GM19023 (cell line): ENCODE results near the gene MT1G.
"Not testable (repeated sequence)": the region's sequence is repeated elsewhere in the genome, so short reads cannot be mapped to it uniquely, and the experiment has no call there.

Experiments used
- ATAC-seq: cut with Tn5 transposase; IDR thresholded peaks from one replicate; pipeline ENCODE4 v1.9.1; 2021; ENCODE audit warnings: mild to moderate bottlenecking, moderate library complexity; ENCODE audit not compliant: unreplicated experiment

The MT1G gene

DNA sequence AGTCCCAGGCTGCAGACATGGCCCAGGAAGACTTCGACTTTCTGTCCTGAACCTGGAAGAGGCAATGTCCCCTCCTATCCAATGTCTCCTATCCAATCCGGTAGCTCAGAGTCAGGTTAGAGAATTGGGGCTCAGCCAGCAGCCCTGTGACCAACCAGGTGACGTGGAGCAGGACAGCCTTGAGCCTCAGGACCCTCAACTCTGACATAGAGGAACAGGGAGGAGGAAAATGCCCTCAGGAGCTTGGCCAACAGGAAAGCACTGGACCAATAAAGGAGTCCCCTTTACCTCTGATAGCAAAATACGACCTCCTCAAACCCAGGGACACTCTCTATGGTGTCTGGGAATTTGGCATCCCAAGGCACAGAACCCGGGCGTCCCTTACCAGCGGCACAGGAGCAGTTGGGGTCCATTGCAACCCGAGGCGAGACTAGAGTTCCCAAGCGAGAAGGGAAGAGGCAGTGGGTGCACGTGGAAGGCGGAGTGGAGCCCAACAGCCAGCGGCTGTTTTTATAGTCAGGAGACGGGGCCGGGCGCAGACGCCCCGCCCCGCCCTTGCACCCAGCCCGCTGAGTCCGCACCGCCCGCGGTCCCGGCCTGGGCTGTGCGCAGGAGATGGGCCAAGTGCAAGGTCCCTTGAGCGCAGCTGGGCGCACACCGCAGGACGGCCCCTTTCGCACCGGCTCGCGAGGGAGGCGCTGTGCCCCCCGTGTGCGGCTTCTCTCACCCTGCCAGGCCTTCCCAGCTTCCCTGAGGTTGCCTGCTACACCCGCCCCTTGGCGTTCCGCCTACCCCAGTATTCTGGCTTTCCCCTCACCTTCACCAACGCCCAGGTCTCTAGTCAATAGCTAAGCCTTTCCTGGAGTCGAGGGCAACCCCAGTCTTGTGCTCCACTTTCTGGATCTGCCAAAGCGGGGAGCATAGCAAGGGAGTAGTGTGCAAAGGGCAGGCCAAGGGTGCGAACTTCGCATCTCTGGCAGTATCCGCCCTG lies at the start of gene MT1G:
MT1G (minus strand) TSS at position 485 of the 991 bp plus-strand sequence; CDS start at position 413, 72 bp downstream.
- no peak for ATAC-seq

DNA sequence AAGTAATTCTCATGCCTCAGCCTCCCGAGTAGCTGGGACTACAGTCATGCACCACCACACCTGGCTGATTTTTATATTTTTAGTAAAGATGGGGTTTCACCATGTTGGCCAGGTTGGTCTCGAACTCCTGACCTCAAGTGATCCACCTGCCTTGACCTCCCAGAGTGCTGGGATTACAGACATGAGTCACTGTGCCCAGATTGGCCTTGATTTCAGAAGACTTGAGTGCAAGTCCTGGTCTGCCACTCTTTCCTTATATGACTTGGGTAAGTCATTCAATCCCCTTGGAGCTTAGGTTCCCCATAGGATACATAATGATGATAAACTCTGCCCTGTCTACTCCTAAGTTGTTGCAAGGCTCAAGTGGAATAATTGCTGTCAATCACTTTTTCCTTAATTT lies 49.7 kb upstream of the MT1G start:
- ATAC-seq: not testable (repeated sequence)

GRCh38 chr16:56716761-56717160 lies 48.9 kb upstream of the MT1G start:
- no peak for ATAC-seq

- ATAC-seq: no peak
These were observed 47.3 kb upstream of the MT1G start for GRCh38 chr16:56715126-56715525.

GRCh38 chr16:56713794-56714193 lies 45.9 kb upstream of the MT1G start:
- ATAC-seq: no peak

DNA sequence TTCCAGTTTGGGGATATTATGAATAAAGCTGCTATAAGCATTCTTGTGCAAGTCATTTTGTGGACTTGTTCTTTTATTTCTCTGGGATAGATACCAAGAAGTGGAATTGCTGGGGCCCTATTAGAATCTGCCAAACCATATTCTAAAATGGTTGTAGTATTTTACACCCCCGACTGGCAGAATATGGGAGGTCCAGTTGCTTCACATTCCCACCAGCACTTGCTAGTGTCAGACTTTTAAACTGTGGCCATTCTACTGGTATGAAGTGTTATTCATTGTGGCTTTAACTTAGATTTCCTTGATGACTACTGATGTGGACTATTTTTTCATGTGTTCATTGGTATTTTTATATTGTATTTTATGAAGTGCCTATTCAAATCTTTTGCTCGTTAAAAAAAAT lies 44.0 kb upstream of the MT1G start:
- ATAC-seq: no peak

- no peak for ATAC-seq
These were observed 42.4 kb upstream of the MT1G start for GRCh38 chr16:56710181-56710737.

GRCh38 chr16:56709443-56710040 lies 41.7 kb upstream of the MT1G start:
- ATAC-seq: no peak

DNA sequence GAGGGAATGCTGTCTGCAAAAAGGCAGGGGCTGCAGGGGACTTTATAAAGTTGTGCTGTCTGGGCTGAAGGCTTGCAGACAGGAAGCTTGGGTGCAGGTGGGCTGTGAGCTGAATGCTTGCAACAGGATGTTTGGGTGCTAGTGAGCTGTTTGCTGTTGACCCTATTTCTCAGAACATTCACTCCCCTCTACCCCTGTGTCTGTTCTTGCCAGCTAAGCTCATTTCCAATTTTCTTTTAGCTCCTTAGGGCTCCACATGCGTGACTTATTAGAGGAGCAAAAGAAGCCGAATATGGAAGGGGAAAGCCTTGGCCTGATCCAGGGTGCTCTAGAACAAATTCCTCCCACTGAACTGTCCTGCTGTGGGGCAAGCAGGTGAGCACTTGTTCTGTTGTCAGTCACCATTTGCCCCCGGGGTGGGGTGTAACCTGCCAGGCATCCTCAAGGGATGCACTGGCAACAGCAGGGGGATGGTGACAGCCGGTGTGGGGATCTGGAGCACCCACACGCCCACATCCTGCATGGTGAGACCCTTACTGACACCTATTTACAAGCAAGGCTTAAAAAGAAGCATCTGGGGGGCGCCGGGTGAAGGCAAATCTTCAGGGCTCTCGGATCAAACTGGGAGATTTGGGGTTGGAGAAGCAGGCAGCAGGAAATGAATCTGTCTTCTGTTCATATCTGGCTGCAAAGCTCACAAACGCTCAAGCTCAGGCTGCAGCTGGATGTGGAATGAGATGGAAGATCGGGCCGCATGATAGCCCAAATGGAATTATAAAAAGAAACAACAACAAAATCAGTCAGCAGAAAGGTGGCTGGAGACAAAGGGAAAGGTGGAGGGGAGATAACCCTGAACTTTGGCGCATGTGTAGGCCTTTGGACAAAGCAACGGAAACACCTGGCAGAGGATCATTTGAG lies 40.9 kb upstream of the MT1G start:
- ATAC-seq: no peak

DNA sequence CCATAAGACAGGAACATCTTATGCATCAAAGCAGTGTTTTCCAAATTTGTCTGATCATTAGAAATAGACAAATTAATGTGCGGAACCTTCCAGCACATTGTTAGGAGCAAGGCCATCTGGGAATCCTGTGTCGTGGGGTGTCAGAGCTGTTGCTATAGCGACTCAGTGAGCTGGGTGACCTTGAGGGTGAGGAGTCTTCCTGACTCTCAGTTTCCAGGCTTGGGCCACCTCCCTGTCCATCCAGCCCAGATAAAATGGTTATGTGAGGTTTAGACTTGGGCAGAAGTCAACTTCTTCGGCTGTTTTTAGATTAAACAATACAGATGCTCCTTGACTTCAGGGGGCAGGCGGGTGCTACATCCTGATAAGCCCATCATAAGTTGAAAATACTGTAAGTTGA lies 35.0 kb upstream of the MT1G start:
- no peak for ATAC-seq

- ATAC-seq: no peak
These were observed 33.7 kb upstream of the MT1G start for GRCh38 chr16:56701534-56701933.

- no peak for ATAC-seq
These were observed 32.8 kb upstream of the MT1G start for GRCh38 chr16:56700631-56701030.

DNA sequence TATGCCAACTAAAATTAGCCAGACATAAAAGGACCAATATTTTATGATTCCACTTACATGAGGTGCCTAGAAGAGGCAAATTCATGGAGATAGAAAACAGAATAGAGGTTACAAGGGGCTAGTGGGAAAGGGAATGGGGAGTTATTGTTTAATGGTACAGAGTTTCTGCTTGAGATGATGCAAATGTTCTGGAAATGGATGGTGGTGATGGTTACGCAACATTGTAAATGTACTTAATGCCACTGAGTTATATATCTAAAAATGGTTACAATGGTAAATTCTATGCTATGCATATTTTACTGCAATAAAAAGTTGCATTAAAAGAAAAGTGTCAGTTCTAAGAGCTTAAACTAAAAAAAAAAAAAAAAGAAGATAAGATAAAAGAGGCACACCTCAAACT lies 32.3 kb upstream of the MT1G start:
- no peak for ATAC-seq

DNA sequence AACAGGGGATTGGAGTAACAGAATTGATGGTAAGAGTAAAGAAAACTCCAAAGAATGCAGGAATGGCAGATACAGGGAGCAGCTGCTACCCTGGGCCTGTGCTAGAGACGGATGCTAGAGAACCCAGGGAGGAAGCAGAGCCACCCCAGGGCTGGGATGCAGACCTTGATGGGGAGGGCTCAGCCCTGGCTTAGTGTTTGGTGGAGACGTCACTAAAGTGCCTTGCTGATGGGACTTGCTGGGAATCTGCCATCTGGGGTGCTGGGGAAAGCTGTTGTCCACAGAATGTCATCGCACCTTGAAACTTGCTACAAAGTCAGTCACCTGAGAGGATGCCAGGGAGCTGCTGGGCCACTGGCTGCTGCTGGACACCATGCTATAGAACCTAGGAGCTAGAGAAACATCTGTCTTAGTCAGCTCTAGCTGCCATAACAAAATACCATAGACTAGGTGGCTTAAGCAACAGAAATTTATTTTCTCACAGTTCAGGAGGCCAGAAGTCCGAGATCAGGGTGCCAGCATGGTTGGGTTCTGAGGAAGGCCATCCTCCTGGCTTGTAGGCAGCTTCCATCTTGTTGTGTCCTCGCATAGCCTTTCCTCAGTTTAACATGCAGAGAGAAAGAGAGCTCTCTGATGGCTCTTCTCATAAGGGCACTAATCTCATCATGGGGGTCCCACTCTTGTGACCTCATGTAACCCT lies 29.7 kb upstream of the MT1G start:
- ATAC-seq: no peak

DNA sequence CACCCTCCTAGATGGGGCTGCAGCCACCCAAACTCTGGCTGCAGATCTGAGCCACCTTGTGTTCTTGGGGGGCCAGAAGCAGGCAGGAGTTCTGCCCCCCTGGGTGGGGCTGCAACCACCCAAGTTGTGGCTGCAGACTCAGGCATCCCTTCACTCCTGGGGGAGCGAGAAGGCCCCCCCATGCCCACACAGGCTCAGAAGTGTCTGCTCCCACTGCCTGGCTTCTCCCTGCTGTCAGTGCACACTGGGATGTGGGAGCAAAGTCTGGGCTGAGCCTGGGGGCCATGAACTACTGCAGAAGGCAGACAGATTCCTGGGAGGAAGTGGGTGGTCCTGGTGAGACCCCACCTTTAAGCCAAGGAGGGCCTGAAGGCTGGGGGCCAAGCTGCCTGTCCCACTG lies 27.4 kb upstream of the MT1G start:
- ATAC-seq: no peak

GRCh38 chr16:56691885-56692284 lies 24.0 kb upstream of the MT1G start:
- ATAC-seq: no peak

DNA sequence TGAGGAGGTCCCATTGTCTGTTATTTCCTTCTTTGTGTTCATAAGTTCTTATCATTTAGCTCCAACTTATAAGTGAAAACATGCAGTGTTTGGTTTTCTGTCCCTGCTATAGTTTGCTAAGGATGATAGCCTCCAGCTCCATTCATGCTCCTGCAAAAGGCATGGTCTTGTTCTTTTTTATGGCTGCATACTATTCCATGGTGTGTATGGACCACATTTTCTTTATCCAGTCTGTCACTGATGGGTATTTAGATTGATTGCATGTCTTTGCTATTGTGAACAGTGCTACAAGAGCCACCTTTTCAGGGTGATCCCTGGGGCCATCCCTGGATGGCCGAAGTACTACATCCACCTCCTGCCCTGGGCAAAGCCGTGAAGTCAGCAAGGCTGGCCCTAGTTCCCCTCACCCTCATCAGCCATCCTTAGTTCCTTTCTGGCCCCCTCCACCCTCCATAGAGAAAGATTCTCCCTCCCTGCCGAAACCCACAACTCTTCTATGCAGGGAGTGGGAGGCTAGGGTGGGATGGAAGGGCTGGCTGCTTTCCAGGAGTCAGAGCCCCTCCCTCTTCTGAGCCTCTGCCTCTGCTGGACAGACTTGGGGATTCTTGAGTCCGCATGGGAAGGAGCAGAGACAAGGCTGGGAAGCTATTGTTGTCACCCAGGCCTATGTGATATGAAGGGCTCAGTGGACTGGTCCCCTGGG lies 22.7 kb upstream of the MT1G start:
- ATAC-seq: no peak

- no peak for ATAC-seq
These were observed 21.3 kb upstream of the MT1G start for GRCh38 chr16:56689171-56689570.

DNA sequence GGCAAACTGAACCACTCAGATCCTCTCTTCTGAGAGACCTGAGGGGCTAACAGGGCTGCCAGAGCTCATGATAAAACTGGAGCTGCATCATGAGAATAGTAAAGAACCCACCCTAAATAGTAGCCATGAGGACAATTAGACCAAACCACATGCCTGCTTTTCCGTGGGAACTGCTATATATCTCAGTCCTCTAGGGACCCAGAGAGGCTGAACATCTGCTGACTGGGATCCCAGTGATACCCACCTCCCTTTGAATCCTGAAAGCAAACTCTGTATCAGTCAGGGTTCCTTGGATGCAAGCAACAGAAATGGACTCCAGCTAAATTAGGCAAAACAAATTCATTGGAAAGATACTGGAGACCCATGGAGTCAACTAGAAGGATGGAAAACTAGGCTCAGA lies 20.9 kb upstream of the MT1G start:
- ATAC-seq: no peak

GRCh38 chr16:56686758-56687157 lies 18.9 kb upstream of the MT1G start:
- no peak for ATAC-seq
